NCI-H1048 (cell line): ENCODE measurements around the gene GPAT2.
"Not testable (repeated sequence)": the region's sequence is repeated elsewhere in the genome, so short reads cannot be mapped to it uniquely, and the experiment has no call there.

Experiments used
- DNase-seq: peaks from one replicate; lab custom pipeline; 2025; lab: John Stamatoyannopoulos, UW

GPAT2 gene

GRCh38 chr2:96034792-96035191, at the start of gene GPAT2:
TSS of gene GPAT2 (minus strand) at chr2:96034916. CDS start at chr2:96032359, 2,557 bp downstream.
- not testable (repeated sequence) for DNase-seq

- DNase-seq, result no peak
These were observed 49.5 kb upstream of the GPAT2 start for GRCh38 chr2:96083989-96084857.

GRCh38 chr2:96083064-96083939, 48.6 kb upstream of the GPAT2 start:
- DNase-seq, result no peak

- DNase-seq, result no peak
These were observed 47.7 kb upstream of the GPAT2 start for GRCh38 chr2:96082211-96083063.

GRCh38 chr2:96081042-96081441, 46.3 kb upstream of the GPAT2 start:
- DNase-seq, result no peak

GRCh38 chr2:96075199-96075771, 40.6 kb upstream of the GPAT2 start:
- no peak for DNase-seq

GRCh38 chr2:96074156-96074555, 39.4 kb upstream of the GPAT2 start:
- DNase-seq, result no peak

GRCh38 chr2:96073170-96073775, 38.6 kb upstream of the GPAT2 start:
- no peak for DNase-seq

- DNase-seq, result no peak
These were observed 38.0 kb upstream of the GPAT2 start for GRCh38 chr2:96072746-96073145.

GRCh38 chr2:96071977-96072491, 37.3 kb upstream of the GPAT2 start:
- not testable (repeated sequence) for DNase-seq

- not testable (repeated sequence) for DNase-seq
These were observed 36.6 kb upstream of the GPAT2 start for GRCh38 chr2:96071087-96071976.

GRCh38 chr2:96070351-96070750, 35.6 kb upstream of the GPAT2 start:
- DNase-seq, result not testable (repeated sequence)

- not testable (repeated sequence) for DNase-seq
These were observed 35.2 kb upstream of the GPAT2 start for GRCh38 chr2:96069878-96070277.

GRCh38 chr2:96067902-96068581, 33.3 kb upstream of the GPAT2 start:
- DNase-seq, result not testable (repeated sequence)

GRCh38 chr2:96067098-96067660, 32.5 kb upstream of the GPAT2 start:
- not testable (repeated sequence) for DNase-seq

GRCh38 chr2:96066511-96066910, 31.8 kb upstream of the GPAT2 start:
- DNase-seq, result not testable (repeated sequence)

GRCh38 chr2:96065954-96066353, 31.2 kb upstream of the GPAT2 start:
- DNase-seq, result not testable (repeated sequence)

GRCh38 chr2:96065381-96065930, 30.7 kb upstream of the GPAT2 start:
- no peak for DNase-seq
